ENCODE results near the gene STK32C. TPM values are rescaled to one million over a fixed set of nuclear protein-coding genes. Genes with fewer than 3 reads are reported as not detected.

Gene STK32C
- total RNA-seq (ENCODE audit: low replicate concordance): 2.5 and 13.5 TPM in 2 replicates

- H3K4me1 ChIP-seq: peaks cover 13% of the 10 kb centered on the region
- peak within 1 kb of the TSS; percentile 75 for H3K4me3 ChIP-seq
- peaks cover 24% of the 10 kb centered on the region for H3K27me3 Mint-ChIP-seq (ENCODE audit: insufficient read depth, low read depth)
- peaks cover 87% of the 10 kb centered on the region for H3K27me3 ChIP-seq
- H3K27ac ChIP-seq: no peak within 1 kb of the TSS
- peak within 1 kb of the TSS; percentile 94 for H3K4me2 ChIP-seq
- H3K9ac ChIP-seq: no peak within 1 kb of the TSS
- no peaks in the 10 kb centered on the region for H3K36me3 ChIP-seq
- peaks cover 24% of the 10 kb centered on the region for H3K4me1 Mint-ChIP-seq
- H3K4me3 Mint-ChIP-seq: peak within 1 kb of the TSS; percentile 91
- peaks cover 8% of the 10 kb centered on the region for H3K9me3 Mint-ChIP-seq
- H3K36me3 Mint-ChIP-seq: peaks cover 4% of the 10 kb centered on the region
- H4K20me1 ChIP-seq (ENCODE audit: low read depth): peaks cover 12% of the 10 kb centered on the region
- no peaks in the 10 kb centered on the region for H3F3A ChIP-seq (ENCODE audit: low read depth)
- peak within 1 kb of the TSS; percentile 94 for H2AFZ ChIP-seq (replicated peaks)
- TF ChIP-seq CTCF (IDR thresholded peaks at IDR 0.05) (no peak), EZH2phosphoT487 (IDR thresholded peaks at IDR 0.05) (no peak), EZH2 (IDR thresholded peaks at IDR 0.05) (no peak)
- DNase-seq (ENCODE audit: low spot score): peak; percentile 97
- no peaks in the 10 kb centered on the region for H3K9me3 ChIP-seq (ENCODE audit: low read depth)
- no peaks in the 10 kb centered on the region for H3K79me2 ChIP-seq (ENCODE audit: low read depth)
- H3K27ac Mint-ChIP-seq: no peak within 1 kb of the TSS
Observed at GRCh38 chr10:132307823-132308586, at the start of gene STK32C. STK32C (minus strand) TSS chr10:132307950; CDS start chr10:132307833, 117 bp downstream.

- TF ChIP-seq CTCF (IDR thresholded peaks at IDR 0.05) (no peak), EZH2 (IDR thresholded peaks at IDR 0.05) (no peak), EZH2phosphoT487 (IDR thresholded peaks at IDR 0.05) (no peak)
- Mint-ChIP-seq H3K4me3 (no peak overlapping the region), H3K9me3 (peaks cover 3% of the 10 kb centered on the region), H3K27me3 (ENCODE audit: insufficient read depth, low read depth) (no peaks in the 10 kb centered on the region), H3K36me3 (peaks cover 3% of the 10 kb centered on the region), H3K4me1 (peaks cover 5% of the 10 kb centered on the region), H3K27ac (no peak overlapping the region)
- Histone ChIP-seq H3K36me3 (no peaks in the 10 kb centered on the region), H3K9ac (no peak overlapping the region), H4K20me1 (ENCODE audit: low read depth) (no peaks in the 10 kb centered on the region), H3F3A (ENCODE audit: low read depth) (no peaks in the 10 kb centered on the region), H3K79me2 (ENCODE audit: low read depth) (no peaks in the 10 kb centered on the region), H3K9me3 (ENCODE audit: low read depth) (no peaks in the 10 kb centered on the region), H3K4me1 (no peaks in the 10 kb centered on the region), H3K27ac (no peak overlapping the region), H3K4me2 (no peak overlapping the region), H3K4me3 (no peak overlapping the region), H3K27me3 (no peaks in the 10 kb centered on the region), H2AFZ (replicated peaks) (no peak overlapping the region)
- DNase-seq (ENCODE audit: low spot score): no peak
Observed at GRCh38 chr10:132356621-132357195, 49.0 kb upstream of the STK32C start.

GRCh38 chr10:132355754-132356153, 48.0 kb upstream of the STK32C start:
- H4K20me1 ChIP-seq (ENCODE audit: low read depth): no peaks in the 10 kb centered on the region
- peak overlapping the region; percentile 53 for H3K27ac Mint-ChIP-seq
- no peaks in the 10 kb centered on the region for H3K9me3 ChIP-seq (ENCODE audit: low read depth)
- H3K4me2 ChIP-seq: no peak overlapping the region
- no peaks in the 10 kb centered on the region for H3K27me3 ChIP-seq
- no peak for DNase-seq (ENCODE audit: low spot score)
- no peaks in the 10 kb centered on the region for H3K79me2 ChIP-seq (ENCODE audit: low read depth)
- peaks cover 3% of the 10 kb centered on the region for H3K36me3 Mint-ChIP-seq
- H3K4me3 Mint-ChIP-seq: no peak overlapping the region
- H3K9ac ChIP-seq: no peak overlapping the region
- H3K27me3 Mint-ChIP-seq (ENCODE audit: insufficient read depth, low read depth): no peaks in the 10 kb centered on the region
- no peak overlapping the region for H3K27ac ChIP-seq
- no peak overlapping the region for H2AFZ ChIP-seq (replicated peaks)
- no peaks in the 10 kb centered on the region for H3K36me3 ChIP-seq
- H3K4me3 ChIP-seq: no peak overlapping the region
- no peaks in the 10 kb centered on the region for H3F3A ChIP-seq (ENCODE audit: low read depth)
- H3K4me1 Mint-ChIP-seq: peaks cover 7% of the 10 kb centered on the region
- TF ChIP-seq EZH2 (IDR thresholded peaks at IDR 0.05): no peak
- no peak for TF ChIP-seq EZH2phosphoT487 (IDR thresholded peaks at IDR 0.05)
- TF ChIP-seq CTCF (IDR thresholded peaks at IDR 0.05): no peak
- H3K4me1 ChIP-seq: no peaks in the 10 kb centered on the region
- peaks cover 3% of the 10 kb centered on the region for H3K9me3 Mint-ChIP-seq

All from neural progenitor cell (in vitro differentiated cells).